ENCODE data around the gene TMEM198.

Gene TMEM198

GRCh38 chr2:219543596-219544358 lies at the start of gene TMEM198, which contains the start of gene CHPF:
Gene TMEM198 (plus strand): TSS chr2:219544028. CDS start chr2:219544728, 700 bp downstream.
Gene CHPF (minus strand): TSS chr2:219543809. CDS start chr2:219543538, 271 bp downstream.
- H3K27me3 ChIP-seq (ENCODE audit: control insufficient read depth, insufficient read depth, low read length) = no peaks in the 10 kb centered on the region
- WGBS (ENCODE audit: insufficient coverage, insufficient read length) = no CpG with 5 or more reads among the region's 75 CpGs
- H3K4me1 ChIP-seq (ENCODE audit: control insufficient read depth, insufficient read depth, low read length) = 0 out of 2 replicates have a peak, but pooled peaks cover 3% of the 10 kb centered on the region
- no peak within 1 kb of the TSS for H3K27ac ChIP-seq (ENCODE audit: low read length)
- peak; percentile 94 for DNase-seq (ENCODE audit: low read depth, low spot score)
- peaks cover 22% of the 10 kb centered on the region for H3K36me3 ChIP-seq (ENCODE audit: control insufficient read depth, insufficient read depth, low read length)
- H3K9me3 ChIP-seq (ENCODE audit: control insufficient read depth, insufficient read depth, low read length) = no peaks in the 10 kb centered on the region
- peak within 1 kb of the TSS; percentile 97 for H3K4me3 ChIP-seq (ENCODE audit: low read length)

- H3K4me3 ChIP-seq (ENCODE audit: low read length) = no peak overlapping the region
- no peak for DNase-seq (ENCODE audit: low read depth, low spot score)
- H3K4me1 ChIP-seq (ENCODE audit: control insufficient read depth, insufficient read depth, low read length) = peaks cover 10% of the 10 kb centered on the region
- no CpG with 5 or more reads among the region's 10 CpGs for WGBS (ENCODE audit: insufficient coverage, insufficient read length)
- peaks cover 4% of the 10 kb centered on the region; the same call in 1 of the 2 replicates for H3K27me3 ChIP-seq (ENCODE audit: control insufficient read depth, insufficient read depth, low read length)
- no peak overlapping the region for H3K27ac ChIP-seq (ENCODE audit: low read length)
- H3K9me3 ChIP-seq (ENCODE audit: control insufficient read depth, insufficient read depth, low read length) = no peaks in the 10 kb centered on the region
- H3K36me3 ChIP-seq (ENCODE audit: control insufficient read depth, insufficient read depth, low read length) = no peaks in the 10 kb centered on the region; the same call in 1 of the 2 replicates
These were observed 48.8 kb upstream of the TMEM198 start for GRCh38 chr2:219494952-219495530.

- Histone ChIP-seq H3K4me1 (ENCODE audit: control insufficient read depth, insufficient read depth, low read length) (peaks cover 10% of the 10 kb centered on the region), H3K36me3 (ENCODE audit: control insufficient read depth, insufficient read depth, low read length) (no peaks in the 10 kb centered on the region; the same call in 1 of the 2 replicates), H3K9me3 (ENCODE audit: control insufficient read depth, insufficient read depth, low read length) (no peaks in the 10 kb centered on the region), H3K27me3 (ENCODE audit: control insufficient read depth, insufficient read depth, low read length) (peaks cover 4% of the 10 kb centered on the region; the same call in 1 of the 2 replicates), H3K27ac (ENCODE audit: low read length) (no peak overlapping the region), H3K4me3 (ENCODE audit: low read length) (no peak overlapping the region)
- DNase-seq (ENCODE audit: low read depth, low spot score) = no peak
- WGBS (ENCODE audit: insufficient coverage, insufficient read length) = no CpG with 5 or more reads among the region's 14 CpGs
These were observed 48.2 kb upstream of the TMEM198 start for GRCh38 chr2:219495531-219496122.

- Histone ChIP-seq H3K27ac (ENCODE audit: low read length) (no peak overlapping the region), H3K4me1 (ENCODE audit: control insufficient read depth, insufficient read depth, low read length) (peaks cover 10% of the 10 kb centered on the region), H3K27me3 (ENCODE audit: control insufficient read depth, insufficient read depth, low read length) (peaks cover 4% of the 10 kb centered on the region; the same call in 1 of the 2 replicates), H3K36me3 (ENCODE audit: control insufficient read depth, insufficient read depth, low read length) (no peaks in the 10 kb centered on the region; the same call in 1 of the 2 replicates), H3K9me3 (ENCODE audit: control insufficient read depth, insufficient read depth, low read length) (no peaks in the 10 kb centered on the region), H3K4me3 (ENCODE audit: low read length) (no peak overlapping the region)
- no CpG with 5 or more reads among the region's 20 CpGs for WGBS (ENCODE audit: insufficient coverage, insufficient read length)
- DNase-seq (ENCODE audit: low read depth, low spot score) = no peak
These were observed 47.5 kb upstream of the TMEM198 start for GRCh38 chr2:219496247-219496824.

- peaks cover 4% of the 10 kb centered on the region; the same call in 1 of the 2 replicates for H3K27me3 ChIP-seq (ENCODE audit: control insufficient read depth, insufficient read depth, low read length)
- H3K4me1 ChIP-seq (ENCODE audit: control insufficient read depth, insufficient read depth, low read length) = peaks cover 10% of the 10 kb centered on the region
- no peak overlapping the region; the same call in 1 of the 2 replicates for H3K4me3 ChIP-seq (ENCODE audit: low read length)
- H3K9me3 ChIP-seq (ENCODE audit: control insufficient read depth, insufficient read depth, low read length) = no peaks in the 10 kb centered on the region
- WGBS (ENCODE audit: insufficient coverage, insufficient read length) = no CpG with 5 or more reads among the region's 61 CpGs
- no peak for DNase-seq (ENCODE audit: low read depth, low spot score)
- no peaks in the 10 kb centered on the region; the same call in 1 of the 2 replicates for H3K36me3 ChIP-seq (ENCODE audit: control insufficient read depth, insufficient read depth, low read length)
- H3K27ac ChIP-seq (ENCODE audit: low read length) = no peak overlapping the region
These were observed 46.9 kb upstream of the TMEM198 start for GRCh38 chr2:219496825-219497494.

GRCh38 chr2:219497495-219498279 lies 46.1 kb upstream of the TMEM198 start:
- Histone ChIP-seq H3K4me3 (ENCODE audit: low read length) (peak overlapping the region; percentile 55; the same call in 1 of the 2 replicates), H3K4me1 (ENCODE audit: control insufficient read depth, insufficient read depth, low read length) (peaks cover 8% of the 10 kb centered on the region), H3K27ac (ENCODE audit: low read length) (no peak overlapping the region)

GRCh38 chr2:219498280-219499057 lies 45.4 kb upstream of the TMEM198 start, which contains the start of gene GMPPA:
Gene GMPPA (plus strand): TSS chr2:219498891. CDS start chr2:219499976, 1,085 bp downstream.
- Histone ChIP-seq H3K27me3 (ENCODE audit: control insufficient read depth, insufficient read depth, low read length) (peaks cover 4% of the 10 kb centered on the region; the same call in 1 of the 2 replicates), H3K4me3 (ENCODE audit: low read length) (peak within 1 kb of the TSS; percentile 70; the same call in 1 of the 2 replicates), H3K27ac (ENCODE audit: low read length) (no peak within 1 kb of the TSS), H3K9me3 (ENCODE audit: control insufficient read depth, insufficient read depth, low read length) (no peaks in the 10 kb centered on the region), H3K36me3 (ENCODE audit: control insufficient read depth, insufficient read depth, low read length) (peaks cover 2% of the 10 kb centered on the region), H3K4me1 (ENCODE audit: control insufficient read depth, insufficient read depth, low read length) (peaks cover 8% of the 10 kb centered on the region)
- DNase-seq (ENCODE audit: low read depth, low spot score) = peak; percentile 97
- no CpG with 5 or more reads among the region's 49 CpGs for WGBS (ENCODE audit: insufficient coverage, insufficient read length)

More at GRCh38 chr2:219497495-219498279, 46.1 kb upstream of the TMEM198 start:
- WGBS (ENCODE audit: insufficient coverage, insufficient read length) = no CpG with 5 or more reads among the region's 59 CpGs
- Histone ChIP-seq H3K36me3 (ENCODE audit: control insufficient read depth, insufficient read depth, low read length) (no peaks in the 10 kb centered on the region; the same call in 1 of the 2 replicates), H3K27me3 (ENCODE audit: control insufficient read depth, insufficient read depth, low read length) (peaks cover 4% of the 10 kb centered on the region; the same call in 1 of the 2 replicates), H3K9me3 (ENCODE audit: control insufficient read depth, insufficient read depth, low read length) (no peaks in the 10 kb centered on the region)
- DNase-seq (ENCODE audit: low read depth, low spot score) = no peak

- WGBS (ENCODE audit: insufficient coverage, insufficient read length) = no CpG with 5 or more reads among the region's 3 CpGs
- Histone ChIP-seq H3K4me3 (ENCODE audit: low read length) (peak overlapping the region; percentile 70; the same call in 1 of the 2 replicates), H3K9me3 (ENCODE audit: control insufficient read depth, insufficient read depth, low read length) (no peaks in the 10 kb centered on the region), H3K27me3 (ENCODE audit: control insufficient read depth, insufficient read depth, low read length) (peaks cover 4% of the 10 kb centered on the region; the same call in 1 of the 2 replicates), H3K36me3 (ENCODE audit: control insufficient read depth, insufficient read depth, low read length) (peaks cover 6% of the 10 kb centered on the region), H3K27ac (ENCODE audit: low read length) (no peak overlapping the region), H3K4me1 (ENCODE audit: control insufficient read depth, insufficient read depth, low read length) (peaks cover 8% of the 10 kb centered on the region)
- DNase-seq (ENCODE audit: low read depth, low spot score) = no peak
These were observed 44.8 kb upstream of the TMEM198 start for GRCh38 chr2:219499058-219499307.

GRCh38 chr2:219499555-219499954 lies 44.3 kb upstream of the TMEM198 start:
- no CpG with 5 or more reads among the region's 1 CpG for WGBS (ENCODE audit: insufficient coverage, insufficient read length)

More at GRCh38 chr2:219499555-219499954, 44.3 kb upstream of the TMEM198 start:
- H3K4me1 ChIP-seq (ENCODE audit: control insufficient read depth, insufficient read depth, low read length) = peaks cover 9% of the 10 kb centered on the region
- DNase-seq (ENCODE audit: low read depth, low spot score) = no peak
- no peaks in the 10 kb centered on the region for H3K9me3 ChIP-seq (ENCODE audit: control insufficient read depth, insufficient read depth, low read length)
- no peak overlapping the region for H3K4me3 ChIP-seq (ENCODE audit: low read length)
- H3K27ac ChIP-seq (ENCODE audit: low read length) = no peak overlapping the region
- H3K36me3 ChIP-seq (ENCODE audit: control insufficient read depth, insufficient read depth, low read length) = peaks cover 10% of the 10 kb centered on the region
- peaks cover 4% of the 10 kb centered on the region; the same call in 1 of the 2 replicates for H3K27me3 ChIP-seq (ENCODE audit: control insufficient read depth, insufficient read depth, low read length)

Measured in iPS DF 6.9 (cell line).